B cell (primary cell): ENCODE data around the gene PALLD. TPM values are rescaled to one million over a fixed set of nuclear protein-coding genes. Genes with fewer than 3 reads are reported as not detected.

ENCODE experiments used
- ATAC-seq: fragments of 200-7000 bp; cut with Tn5 transposase; one replicate; pipeline ENCODE4 v1.10.0; 2021; ENCODE audit warnings: low read depth, mild to moderate bottlenecking, moderate number of reproducible peaks, moderate library complexity
- CTCF ChIA-PET: fragments of 350-600 bp; sonication (Branson Sonifier 250); formaldehyde crosslinking; loops from one replicate; lab custom pipeline; 2021; ENCODE audit warnings: antibody characterized with exemption, inconsistent platforms; lab: Charles Lee
- POLR2A ChIA-PET: fragments of 350-600 bp; sonication (Branson Sonifier 250); formaldehyde crosslinking; loops from one replicate; lab custom pipeline; 2021; ENCODE audit warnings: antibody characterized with exemption; lab: Charles Lee
- DNase-seq: peaks from one replicate; pipeline ENCODE4 v3.0.0; 2013
- H2AFZ ChIP-seq: 2 replicates; pipeline ENCODE4 v1.6.1; 2012; ENCODE audit warnings: mild to moderate bottlenecking, low read depth, low read length; ENCODE audit not compliant: insufficient read depth, poor library complexity, severe bottlenecking
- H3K27ac ChIP-seq, 2 donors: 1 replicate in 1 of 2; 2 replicates in 1 of 2; pipeline ENCODE4 v1.5.1; 2012 to 2013; ENCODE audit warnings: low read length in 2 of 2, mild to moderate bottlenecking in 2 of 2, moderate library complexity in 1 of 2
- H3K27me3 ChIP-seq, 4 experiments: fragments of 200-600 bp in 1 of 4; sonication (generic) in 1 of 4; replicated peaks in 1 of 4; 1 replicate in 2 of 4; 2 replicates in 2 of 4; pipeline versions ENCODE4 v1.6.1 to v1.7.0; 2013 to 2016; ENCODE audit warnings: low read length in 3 of 4, mild to moderate bottlenecking in 2 of 4, mixed read lengths in 1 of 4, moderate library complexity in 1 of 4; ENCODE audit not compliant: insufficient read depth in 4 of 4, control insufficient read depth in 3 of 4; ENCODE audit errors: control extremely low read depth in 1 of 4
- H3K36me3 ChIP-seq, 2 experiments: replicated peaks in 1 of 2; 1 replicate in 1 of 2; 2 replicates in 1 of 2; pipeline versions ENCODE4 v1.6.1 to v1.7.1; 2013; ENCODE audit warnings: low read length in 1 of 2; ENCODE audit not compliant: insufficient read depth in 2 of 2, control insufficient read depth in 1 of 2; ENCODE audit errors: control extremely low read depth in 1 of 2, extremely low read depth in 1 of 2
- H3K4me1 ChIP-seq, 2 donors: fragments of 200-600 bp in 1 of 2; sonication (generic) in 1 of 2; 1 replicate in 1 of 2; 2 replicates in 1 of 2; pipeline versions ENCODE4 v1.5.1 to v1.6.1; 2013 to 2017; ENCODE audit warnings: low read length in 2 of 2; ENCODE audit not compliant: control insufficient read depth in 2 of 2, insufficient read depth in 2 of 2
- H3K4me2 ChIP-seq: replicated peaks from 2 replicates; pipeline ENCODE3; 2012; ENCODE audit warnings: mild to moderate bottlenecking, low read depth, low read length; ENCODE audit not compliant: poor library complexity, severe bottlenecking
- H3K4me3 ChIP-seq, 5 experiments: fragments of 200-600 bp in 1 of 5; sonication (generic) in 1 of 5; 1 replicate in 3 of 5; 2 replicates in 2 of 5; pipeline versions ENCODE4 v1.5.1 to v1.7.0; 2011 to 2016; ENCODE audit warnings: low read length in 4 of 5, mild to moderate bottlenecking in 4 of 5, low read depth in 2 of 5, control low read depth in 1 of 5, moderate library complexity in 1 of 5; ENCODE audit not compliant: insufficient read depth in 1 of 5; ENCODE audit errors: control extremely low read depth in 1 of 5, extremely low read depth in 1 of 5
- H3K79me2 ChIP-seq: fragments of 200-600 bp; sonication (generic); one replicate; pipeline ENCODE4 v1.6.0; 2016; ENCODE audit warnings: low read length; ENCODE audit not compliant: control insufficient read depth, insufficient read depth
- H3K9ac ChIP-seq: fragments of 200-600 bp; sonication (generic); 2 replicates; pipeline ENCODE4 v1.6.1; 2017; ENCODE audit warnings: mild to moderate bottlenecking, low read length, moderate library complexity
- H3K9me3 ChIP-seq, 3 donors: one replicate each; pipeline versions ENCODE4 v1.6.1 to v1.7.1; 2013; ENCODE audit warnings: low read length in 2 of 3; ENCODE audit not compliant: control insufficient read depth in 2 of 3, insufficient read depth in 1 of 3; ENCODE audit errors: control extremely low read depth in 1 of 3
- H4K20me1 ChIP-seq: 2 replicates; pipeline ENCODE4 v1.6.0; 2012; ENCODE audit warnings: mild to moderate bottlenecking, low read length; ENCODE audit not compliant: insufficient read depth, control insufficient read depth, poor library complexity, severe bottlenecking
- H3K27ac Mint-ChIP-seq: one replicate; pipeline ENCODE4 v1.8.0; 2021; ENCODE audit warnings: mixed read lengths
- H3K27me3 Mint-ChIP-seq: one replicate; pipeline ENCODE4 v1.8.0; 2021; ENCODE audit warnings: mixed read lengths
- H3K4me1 Mint-ChIP-seq: one replicate; pipeline ENCODE4 v1.8.0; 2021; ENCODE audit warnings: mixed read lengths
- H3K4me3 Mint-ChIP-seq: one replicate; pipeline ENCODE4 v1.8.0; 2021; ENCODE audit warnings: mixed read lengths
- H3K9me3 Mint-ChIP-seq: one replicate; pipeline ENCODE4 v1.8.0; 2022; ENCODE audit warnings: mixed read lengths; ENCODE audit not compliant: insufficient read depth
- EZH2 ChIP-seq: IDR thresholded peaks from 2 replicates; pipeline ENCODE4 v1.6.1; 2012; ENCODE audit warnings: borderline replicate concordance, low read depth, mild to moderate bottlenecking, moderate library complexity, low read length; ENCODE audit not compliant: insufficient read depth, poor library complexity, severe bottlenecking
- WGBS: methylation state at CpG from one replicate; pipeline ENCODE4 v1.1.5; 2013; ENCODE audit warnings: missing lambda C conversion rate; ENCODE audit not compliant: insufficient coverage; 5-methylcytosine and 5-hydroxymethylcytosine counted together
- intact Hi-C: fragments of 100-400 bp; cut with micrococcal nuclease; formaldehyde crosslinking; loops from one replicate; pipeline ENCODE4 v1.10.0; 2022
- polyA plus RNA-seq: library from polyadenylated mRNA; depleted of rRNA; stranded (reverse); fragments of >200 nt; gene quantifications from 2 replicates; pipeline ENCODE4 v1.2.3, GENCODE V29; 2012
- total RNA-seq, 2 donors: library from RNA; stranded (reverse); fragments of 120-200 nt in 1 of 2; gene quantifications; 1 replicate in 1 of 2; 2 replicates in 1 of 2; pipeline versions ENCODE4 v1.2.3 to v1.2.4, GENCODE V29; 2013 to 2022
- TF ChIP-seq, protein P1 (sequence below): fragments of 200-600 bp; IDR thresholded peaks from one replicate; pipeline ENCODE4 v1.8.0; 2022; ENCODE audit warnings: antibody characterized with exemption, mild to moderate bottlenecking

Gene PALLD
- total and polyA plus RNA-seq, 2 donors (not counting 1 experiment from before 2014, with no cell fraction given): 0.63 to 0.71 TPM

- Histone ChIP-seq H3K4me3 (no peak overlapping the region), H3K9ac (no peak overlapping the region), H3K27me3 (no peaks in the 10 kb centered on the region), H3K9me3 (no peaks in the 10 kb centered on the region), H3K4me2 (no peak overlapping the region), H3K79me2 (no peaks in the 10 kb centered on the region), H3K27ac (no peak overlapping the region), H3K4me1 (no peaks in the 10 kb centered on the region), H3K36me3 (no peaks in the 10 kb centered on the region), H4K20me1 (no peaks in the 10 kb centered on the region), H2AFZ (no peak overlapping the region)
- Mint-ChIP-seq H3K4me3 (no peak overlapping the region), H3K4me1 (peaks cover 2% of the 10 kb centered on the region), H3K27ac (no peak overlapping the region), H3K27me3 (no peaks in the 10 kb centered on the region), H3K9me3 (no peaks in the 10 kb centered on the region)
- no peak for DNase-seq
- intact Hi-C loops: loop anchor here (10.0 kb wide), 3 partner anchors 409 to 1049 kb away; no protein-coding TSS in a partner anchor
- TF ChIP-seq, protein P1, sequence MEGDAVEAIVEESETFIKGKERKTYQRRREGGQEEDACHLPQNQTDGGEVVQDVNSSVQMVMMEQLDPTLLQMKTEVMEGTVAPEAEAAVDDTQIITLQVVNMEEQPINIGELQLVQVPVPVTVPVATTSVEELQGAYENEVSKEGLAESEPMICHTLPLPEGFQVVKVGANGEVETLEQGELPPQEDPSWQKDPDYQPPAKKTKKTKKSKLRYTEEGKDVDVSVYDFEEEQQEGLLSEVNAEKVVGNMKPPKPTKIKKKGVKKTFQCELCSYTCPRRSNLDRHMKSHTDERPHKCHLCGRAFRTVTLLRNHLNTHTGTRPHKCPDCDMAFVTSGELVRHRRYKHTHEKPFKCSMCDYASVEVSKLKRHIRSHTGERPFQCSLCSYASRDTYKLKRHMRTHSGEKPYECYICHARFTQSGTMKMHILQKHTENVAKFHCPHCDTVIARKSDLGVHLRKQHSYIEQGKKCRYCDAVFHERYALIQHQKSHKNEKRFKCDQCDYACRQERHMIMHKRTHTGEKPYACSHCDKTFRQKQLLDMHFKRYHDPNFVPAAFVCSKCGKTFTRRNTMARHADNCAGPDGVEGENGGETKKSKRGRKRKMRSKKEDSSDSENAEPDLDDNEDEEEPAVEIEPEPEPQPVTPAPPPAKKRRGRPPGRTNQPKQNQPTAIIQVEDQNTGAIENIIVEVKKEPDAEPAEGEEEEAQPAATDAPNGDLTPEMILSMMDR: no peak
- TF ChIP-seq EZH2: no peak
- POLR2A ChIA-PET: no interaction called here
- no peak for ATAC-seq
- CTCF ChIA-PET: interaction anchor here (1.2 to 2.4 kb wide), 4 partner anchors 9 to 1051 kb away, joined by 3 to 9 read pairs (median 6); no protein-coding TSS in a partner anchor
- WGBS: 93% methylated on average over 5 of the region's 5 CpGs
Measured at GRCh38 chr4:168515222-168516011, 18.6 kb downstream of the PALLD start.

DNA sequence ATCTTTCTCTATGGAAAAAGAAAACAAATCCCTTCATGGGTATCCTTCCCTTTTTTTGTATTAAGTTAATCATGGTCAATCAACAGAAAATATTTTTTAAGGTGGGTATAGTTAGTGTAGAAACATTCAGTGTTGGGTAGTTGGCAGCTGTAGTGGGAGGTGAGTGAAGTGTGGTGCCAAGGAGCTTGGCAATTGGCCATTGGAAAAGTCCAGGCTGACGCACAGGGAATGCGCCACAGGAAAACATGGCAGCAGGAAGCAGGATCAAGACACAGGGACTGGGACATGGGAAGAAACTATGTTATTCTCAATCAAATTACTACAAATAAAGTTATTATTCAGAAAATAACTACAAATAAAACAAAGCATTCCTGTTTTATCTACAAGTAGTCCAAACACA lies 20.0 kb downstream of the PALLD start:
- DNase-seq: no peak
- Histone ChIP-seq H3K4me3 (no peak overlapping the region), H3K36me3 (no peaks in the 10 kb centered on the region), H3K9ac (no peak overlapping the region), H3K9me3 (no peaks in the 10 kb centered on the region), H2AFZ (no peak overlapping the region), H3K79me2 (no peaks in the 10 kb centered on the region), H3K4me2 (no peak overlapping the region), H3K27ac (no peak overlapping the region), H3K4me1 (no peaks in the 10 kb centered on the region), H3K27me3 (no peaks in the 10 kb centered on the region), H4K20me1 (no peaks in the 10 kb centered on the region)
- no peak for ATAC-seq
- CTCF ChIA-PET: no interaction called here
- Mint-ChIP-seq H3K9me3 (no peaks in the 10 kb centered on the region), H3K4me3 (no peak overlapping the region), H3K4me1 (peaks cover 2% of the 10 kb centered on the region), H3K27ac (no peak overlapping the region), H3K27me3 (no peaks in the 10 kb centered on the region)
- TF ChIP-seq, protein P1: no peak
- no peak for TF ChIP-seq EZH2
- intact Hi-C loops: loop anchor here (10.0 kb wide), 3 partner anchors 408 to 1048 kb away; no protein-coding TSS in a partner anchor
- WGBS: no CpG with 5 or more reads among the region's 2 CpGs
- POLR2A ChIA-PET: no interaction called here
